HepG2 (cell line): ENCODE measurements around the gene TEX35. TPM values are rescaled to one million over a fixed set of nuclear protein-coding genes. Genes with fewer than 3 reads are reported as not detected.

Source experiments
- ATAC-seq: fragments of 200-7000 bp; cut with Tn5 transposase; 3 replicates; pipeline ENCODE4 v1.9.1; 2020; ENCODE audit warnings: mild to moderate bottlenecking, moderate library complexity
- BruUV-seq: library from RNA; stranded (reverse); fragments of 400-500 nt; replicated peaks from 2 replicates; lab custom pipeline; 2021; lab: Mats Ljungman, UMichigan
- CTCF ChIA-PET: fragments of 300-600 bp; formaldehyde crosslinking; extraction: SDS; loops from one replicate; lab custom pipeline; 2021; ENCODE audit warnings: low total read pairs, inconsistent platforms, low intra/inter-chr PET ratio; lab: Yijun Ruan, JAX
- POLR2A ChIA-PET: fragments of 350-600 bp; sonication (Branson Sonifier 250); formaldehyde crosslinking; loops from one replicate; lab custom pipeline; 2020; ENCODE audit warnings: antibody characterized with exemption, inconsistent platforms; lab: Yijun Ruan, JAX
- DNase-seq: peaks from one replicate; pipeline ENCODE4 v3.0.0-alpha.2; 2015; ENCODE audit warnings: low spot score
- FAIRE-seq: peaks from 3 replicates; lab custom pipeline; 2011; peaks lifted over from hg19 to GRCh38; lab: Jason Lieb, UNC
- H2AFZ ChIP-seq: one replicate; pipeline ENCODE4 v1.6.1; 2011; ENCODE audit warnings: low read length, inconsistent platforms
- H3K27ac ChIP-seq: fragments of 300-600 bp; 3 replicates; pipeline ENCODE4 v1.8.0; 2011; ENCODE audit warnings: mixed run types, mild to moderate bottlenecking, mixed read lengths, low read length, inconsistent platforms; ENCODE audit not compliant: insufficient read depth; ENCODE audit errors: extremely low read length
- H3K27me3 ChIP-seq, 2 experiments: fragments of 200-600 bp in 1 of 2; 2 replicates in 1 of 2; 3 replicates in 1 of 2; pipeline versions ENCODE4 v1.6.0 to v1.8.0; 2011; ENCODE audit warnings: low read length in 2 of 2, mild to moderate bottlenecking in 2 of 2, moderate library complexity in 2 of 2, inconsistent platforms in 1 of 2; ENCODE audit not compliant: insufficient read depth in 2 of 2, control insufficient read depth in 1 of 2
- H3K36me3 ChIP-seq, 2 experiments: fragments of 200-600 bp in 1 of 2; replicated peaks in 1 of 2; 2 replicates in 1 of 2; 3 replicates in 1 of 2; pipeline versions ENCODE4 v1.5.1 to v1.8.0; 2011; ENCODE audit warnings: low read length in 2 of 2, inconsistent platforms in 1 of 2; ENCODE audit not compliant: insufficient read depth in 2 of 2, control insufficient read depth in 1 of 2
- H3K4me1 ChIP-seq: 2 replicates; pipeline ENCODE4 v1.5.1; 2012; ENCODE audit warnings: low read length, inconsistent platforms; ENCODE audit not compliant: insufficient read depth
- H3K4me2 ChIP-seq: 2 replicates; pipeline ENCODE4 v1.6.0; 2011; ENCODE audit warnings: low read depth, low read length, inconsistent platforms
- H3K4me3 ChIP-seq, 3 experiments: fragments of 200-600 bp in 1 of 3; sonication (generic), shearing (Covaris generic) in 1 of 3; replicated peaks in 1 of 3; 2 replicates each; pipeline ENCODE4 v1.5.1; 2011 to 2016; ENCODE audit warnings: low read length in 3 of 3, inconsistent platforms in 2 of 3, low read depth in 2 of 3, mild to moderate bottlenecking in 2 of 3, control low read depth in 1 of 3, mixed read lengths in 1 of 3; ENCODE audit not compliant: insufficient read depth in 1 of 3
- H3K79me2 ChIP-seq: one replicate; pipeline ENCODE4 v1.6.1; 2011; ENCODE audit warnings: low read length, inconsistent platforms; ENCODE audit not compliant: insufficient read depth
- H3K9ac ChIP-seq: 2 replicates; pipeline ENCODE4 v1.6.0; 2011; ENCODE audit warnings: mild to moderate bottlenecking, low read depth, low read length, inconsistent platforms; ENCODE audit not compliant: insufficient read depth
- H3K9me3 ChIP-seq: 2 replicates; pipeline ENCODE4 v1.5.1; 2012; ENCODE audit warnings: mild to moderate bottlenecking, low read length
- H4K20me1 ChIP-seq: 2 replicates; pipeline ENCODE4 v1.6.0; 2011; ENCODE audit warnings: inconsistent platforms, mild to moderate bottlenecking, low read length, moderate library complexity; ENCODE audit not compliant: insufficient read depth
- GPN1 ChIP-seq: sonication (generic); formaldehyde crosslinking; IDR thresholded peaks from 2 replicates; pipeline ENCODE4 v1.5.1; 2020; ENCODE audit warnings: missing genetic modification reagents, borderline replicate concordance
- ISL2 ChIP-seq: sonication (generic); formaldehyde crosslinking; IDR thresholded peaks from 2 replicates; pipeline ENCODE4 v1.5.0; 2020; ENCODE audit warnings: missing genetic modification reagents
- SIX1 ChIP-seq: sonication (generic); formaldehyde crosslinking; IDR thresholded peaks from 2 replicates; pipeline ENCODE4 v1.4.0; 2020; ENCODE audit warnings: missing genetic modification reagents, borderline replicate concordance
- TCF7 ChIP-seq: sonication (generic); IDR thresholded peaks from 2 replicates; pipeline ENCODE4 v1.6.1; 2016; ENCODE audit warnings: antibody characterized with exemption, low read depth
- TGIF2 ChIP-seq: IDR thresholded peaks from 2 replicates; pipeline ENCODE4 v1.6.1; 2016; ENCODE audit warnings: control low read depth, missing compliant biosample characterization
- TSC22D2 ChIP-seq: sonication (generic); formaldehyde crosslinking; IDR thresholded peaks from 2 replicates; pipeline ENCODE4 v1.5.1; 2020; ENCODE audit warnings: missing genetic modification reagents, mild to moderate bottlenecking, borderline replicate concordance
- ZNF17 ChIP-seq: sonication (generic); formaldehyde crosslinking; IDR thresholded peaks from 2 replicates; pipeline ENCODE4 v1.5.0; 2020; ENCODE audit warnings: mild to moderate bottlenecking, missing genetic modification reagents
- ZNF331 ChIP-seq: sonication (generic); formaldehyde crosslinking; IDR thresholded peaks from 2 replicates; pipeline ENCODE4 v1.4.0; 2020; ENCODE audit warnings: missing genetic modification reagents
- ZNF549 ChIP-seq: sonication (generic); formaldehyde crosslinking; IDR thresholded peaks from 2 replicates; pipeline ENCODE4 v1.5.0; 2020; ENCODE audit warnings: missing genetic modification reagents
- ZNF598 ChIP-seq: sonication (generic); formaldehyde crosslinking; IDR thresholded peaks from 2 replicates; pipeline ENCODE4 v1.5.1; 2020; ENCODE audit warnings: mild to moderate bottlenecking, missing genetic modification reagents, borderline replicate concordance
- ZNF605 ChIP-seq: sonication (generic); formaldehyde crosslinking; IDR thresholded peaks from 2 replicates; pipeline ENCODE4 v1.8.0; 2022; ENCODE audit warnings: mild to moderate bottlenecking, missing genetic modification reagents
- ZNF607 ChIP-seq: sonication (generic); formaldehyde crosslinking; IDR thresholded peaks from 2 replicates; pipeline ENCODE4 v1.5.1; 2020; ENCODE audit warnings: missing genetic modification reagents, mild to moderate bottlenecking, borderline replicate concordance
- ZNF772 ChIP-seq: sonication (generic); formaldehyde crosslinking; IDR thresholded peaks from 2 replicates; pipeline ENCODE4 v1.5.0; 2020; ENCODE audit warnings: mild to moderate bottlenecking, missing genetic modification reagents
- WGBS: methylation state at CpG from one replicate; pipeline ENCODE4 v1.1.6; 2017; ENCODE audit warnings: low lambda C conversion rate; 5-methylcytosine and 5-hydroxymethylcytosine counted together
- in situ Hi-C: cut with HindIII; loops from 2 replicates; pipeline ENCODE4 v1.10.0; 2017; ENCODE audit warnings: low pct_unique_long_range_greater_than_20kb; ENCODE audit not compliant: extremely low pct_ligation_motif_present
- intact Hi-C: fragments of 100-400 bp; cut with micrococcal nuclease; formaldehyde crosslinking; loops from one replicate; pipeline ENCODE4 v1.10.0; 2022; ENCODE audit not compliant: unreplicated experiment
- polyA plus RNA-seq, 8 experiments: library from polyadenylated mRNA; depleted of rRNA in 3 of 8; stranded (reverse) in 7 of 8; unstranded in 1 of 8; fragments of >200 nt; fragmentation: Illumina TruSeq in 4 of 8; extraction: Trizol in 4 of 8; gene quantifications; 2 replicates each; pipeline versions ENCODE4 v1.2.1 to v1.2.3, GENCODE V29; 2011 to 2016; ENCODE audit warnings: low read depth in 4 of 8, missing spikeins in 1 of 8, mixed read lengths in 1 of 8; ENCODE audit not compliant: insufficient read depth in 1 of 8
- total RNA-seq, 5 experiments: library from RNA; depleted of rRNA; stranded (reverse); fragments of >200 nt; fragmentation: Illumina TruSeq; extraction: Trizol; gene quantifications; 2 replicates each; pipeline ENCODE4 v1.2.3, GENCODE V29; 2016; ENCODE audit warnings: low read depth in 1 of 5
- TF ChIP-seq, protein P1 (sequence below): sonication (generic); formaldehyde crosslinking; IDR thresholded peaks from 2 replicates; pipeline ENCODE4 v1.5.1; 2020; ENCODE audit warnings: missing genetic modification reagents, mild to moderate bottlenecking, borderline replicate concordance

TEX35 gene
- total and polyA plus RNA-seq, 2 of the 13 experiments (the other 11 are each of a cell fraction or from before 2014, with no cell fraction given): not detected

DNA sequence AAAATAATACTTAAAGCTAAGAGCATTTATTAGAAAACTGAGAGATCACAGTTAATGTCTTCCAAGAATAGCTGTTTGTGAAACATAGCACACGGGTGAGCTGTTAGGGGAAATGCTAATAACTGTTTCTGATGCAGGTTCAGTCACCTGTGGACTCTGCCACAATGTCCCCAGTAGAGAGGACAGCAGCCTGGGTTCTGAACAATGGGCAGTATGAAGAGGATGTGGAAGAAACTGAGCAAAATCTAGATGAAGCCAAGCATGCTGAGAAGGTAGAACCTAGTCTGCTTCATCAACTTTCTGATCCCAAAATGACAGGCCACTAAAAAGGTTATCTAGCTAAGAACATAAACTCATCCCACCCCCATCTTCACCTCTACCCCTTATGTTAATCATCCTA, 48.8 kb upstream of the TEX35 start:
- no peak overlapping the region for H3K9ac ChIP-seq
- H2AFZ ChIP-seq: no peak overlapping the region
- no TSS peak for BruUV-seq
- WGBS: 94% methylated on average over 1 of the region's 1 CpG
- ChIA-PET POLR2A (no interaction called here), CTCF (no interaction called here)
- H3K36me3 ChIP-seq: peaks cover 0 to 7% of the 10 kb centered on the region in 2 experiments; a peak in 1 of 5 replicates
- H3K27me3 ChIP-seq: no peaks in the 10 kb centered on the region
- in situ Hi-C loops (no loop called here), intact Hi-C loops (no loop called here)
- ATAC-seq (no peak), DNase-seq (no peak), FAIRE-seq (no peak)
- no peaks in the 10 kb centered on the region for H3K4me1 ChIP-seq
- H3K9me3 ChIP-seq: no peaks in the 10 kb centered on the region
- H3K79me2 ChIP-seq: no peaks in the 10 kb centered on the region
- H4K20me1 ChIP-seq: no peaks in the 10 kb centered on the region
- H3K4me3 ChIP-seq: no peak overlapping the region
- TF ChIP-seq ZNF605 (CRISPR knock-in tag) (no peak), ZNF598 (no peak), ZNF17 (CRISPR knock-in tag) (no peak), ZNF549 (CRISPR knock-in tag) (no peak)
- TF ChIP-seq, protein P1, sequence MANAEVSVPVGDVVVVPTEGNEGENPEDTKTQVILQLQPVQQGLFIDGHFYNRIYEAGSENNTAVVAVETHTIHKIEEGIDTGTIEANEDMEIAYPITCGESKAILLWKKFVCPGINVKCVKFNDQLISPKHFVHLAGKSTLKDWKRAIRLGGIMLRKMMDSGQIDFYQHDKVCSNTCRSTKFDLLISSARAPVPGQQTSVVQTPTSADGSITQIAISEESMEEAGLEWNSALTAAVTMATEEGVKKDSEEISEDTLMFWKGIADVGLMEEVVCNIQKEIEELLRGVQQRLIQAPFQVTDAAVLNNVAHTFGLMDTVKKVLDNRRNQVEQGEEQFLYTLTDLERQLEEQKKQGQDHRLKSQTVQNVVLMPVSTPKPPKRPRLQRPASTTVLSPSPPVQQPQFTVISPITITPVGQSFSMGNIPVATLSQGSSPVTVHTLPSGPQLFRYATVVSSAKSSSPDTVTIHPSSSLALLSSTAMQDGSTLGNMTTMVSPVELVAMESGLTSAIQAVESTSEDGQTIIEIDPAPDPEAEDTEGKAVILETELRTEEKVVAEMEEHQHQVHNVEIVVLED (CRISPR knock-in tag): no peak
- no peak overlapping the region for H3K27ac ChIP-seq
- H3K4me2 ChIP-seq: no peak overlapping the region

- no peak for TF ChIP-seq GPN1 (CRISPR knock-in tag)
- TF ChIP-seq TCF7: no peak
- no peak for TF ChIP-seq TGIF2 (CRISPR knock-in tag)
- TF ChIP-seq ZNF772 (CRISPR knock-in tag): no peak
- TF ChIP-seq ZNF331: no peak
- no peak for TF ChIP-seq ISL2 (CRISPR knock-in tag)
- no peak for TF ChIP-seq ZNF607 (CRISPR knock-in tag)
- no peak for TF ChIP-seq SIX1 (CRISPR knock-in tag)
- no peak for TF ChIP-seq TSC22D2 (CRISPR knock-in tag)
- TF ChIP-seq, all 625 proteins: peak for 0
- no peak overlapping the region for H3K27ac ChIP-seq
- no peaks in the 10 kb centered on the region for H3K9me3 ChIP-seq
- BruUV-seq: no TSS peak
- no peaks in the 10 kb centered on the region for H3K4me1 ChIP-seq
- no peaks in the 10 kb centered on the region for H4K20me1 ChIP-seq
- in situ Hi-C loops: no loop called here
- no peak for ATAC-seq
- intact Hi-C loops: no loop called here
- no peak overlapping the region for H2AFZ ChIP-seq
- H3K4me3 ChIP-seq: no peak overlapping the region
- H3K4me2 ChIP-seq: no peak overlapping the region
- FAIRE-seq: no peak
- DNase-seq: no peak
- ChIA-PET POLR2A (no interaction called here), CTCF (no interaction called here)
- no peaks in the 10 kb centered on the region for H3K79me2 ChIP-seq
- H3K27me3 ChIP-seq: no peaks in the 10 kb centered on the region
- H3K36me3 ChIP-seq: peaks cover 0 to 7% of the 10 kb centered on the region in 2 experiments; a peak in 1 of 5 replicates
- no peak overlapping the region for H3K9ac ChIP-seq
Measured at GRCh38 chr1:178464566-178464965, 48.3 kb upstream of the TEX35 start.
